GM19240 (cell line): ENCODE measurements around the gene NEK7.
"Not testable (repeated sequence)": the region's sequence is repeated elsewhere in the genome, so short reads cannot be mapped to it uniquely, and the experiment has no call there.

Experiments used
- DNase-seq: peaks from one replicate; pipeline ENCODE4 v3.0.0; 2011; ENCODE audit warnings: low spot score; ENCODE audit not compliant: insufficient read length

NEK7 gene

GRCh38 chr1:198156745-198157240 lies at the start of gene NEK7:
NEK7 (plus strand) TSS chr1:198156998; CDS start chr1:198232581, 75,583 bp downstream.
- DNase-seq: no peak

GRCh38 chr1:198107091-198107501 lies 49.7 kb upstream of the NEK7 start:
- no peak for DNase-seq

GRCh38 chr1:198108636-198109370 lies 48.0 kb upstream of the NEK7 start:
- no peak for DNase-seq

GRCh38 chr1:198109371-198109715 lies 47.5 kb upstream of the NEK7 start:
- no peak for DNase-seq

GRCh38 chr1:198113342-198113750 lies 43.5 kb upstream of the NEK7 start:
- DNase-seq: no peak

- DNase-seq: no peak
These were observed 40.7 kb upstream of the NEK7 start for GRCh38 chr1:198116069-198116468.

GRCh38 chr1:198116469-198116868 lies 40.3 kb upstream of the NEK7 start:
- no peak for DNase-seq

- DNase-seq: no peak
These were observed 39.5 kb upstream of the NEK7 start for GRCh38 chr1:198117267-198117666.

- no peak for DNase-seq
These were observed 38.7 kb upstream of the NEK7 start for GRCh38 chr1:198118134-198118533.

- no peak for DNase-seq
These were observed 36.9 kb upstream of the NEK7 start for GRCh38 chr1:198119906-198120305.

GRCh38 chr1:198121056-198121826 lies 35.6 kb upstream of the NEK7 start:
- no peak for DNase-seq

GRCh38 chr1:198122693-198123092 lies 34.1 kb upstream of the NEK7 start:
- DNase-seq: no peak

GRCh38 chr1:198123133-198123532 lies 33.7 kb upstream of the NEK7 start:
- DNase-seq: no peak

GRCh38 chr1:198124673-198125072 lies 32.1 kb upstream of the NEK7 start:
- no peak for DNase-seq

GRCh38 chr1:198125995-198126735 lies 30.6 kb upstream of the NEK7 start:
- no peak for DNase-seq

GRCh38 chr1:198128533-198128932 lies 28.3 kb upstream of the NEK7 start:
- DNase-seq: no peak

- DNase-seq: not testable (repeated sequence)
These were observed 26.7 kb upstream of the NEK7 start for GRCh38 chr1:198130053-198130452.

GRCh38 chr1:198132060-198132781 lies 24.6 kb upstream of the NEK7 start:
- no peak for DNase-seq

- DNase-seq: no peak
These were observed 22.5 kb upstream of the NEK7 start for GRCh38 chr1:198134252-198134651.

GRCh38 chr1:198135366-198135765 lies 21.4 kb upstream of the NEK7 start:
- no peak for DNase-seq

- no peak for DNase-seq
These were observed 15.0 kb upstream of the NEK7 start for GRCh38 chr1:198141668-198142351.
